PC-9 (cell line): ENCODE data around the gene FUT4. TPM values are rescaled to one million over a fixed set of nuclear protein-coding genes. Genes with fewer than 3 reads are reported as not detected.

Experiments
- BruUV-seq: library from RNA; stranded (reverse); fragments of 400-500 nt; replicated peaks from 2 replicates; lab custom pipeline; 2021; lab: Mats Ljungman, UMichigan
- CTCF ChIA-PET: fragments of 300-600 bp; sonication (Branson Sonifier 250); formaldehyde crosslinking; loops from one replicate; lab custom pipeline; 2022; ENCODE audit warnings: antibody characterized with exemption; lab: Charles Lee
- POLR2A ChIA-PET: fragments of 300-600 bp; sonication (Branson Sonifier 250); formaldehyde crosslinking; loops from one replicate; lab custom pipeline; 2022; ENCODE audit warnings: antibody characterized with exemption; ENCODE audit not compliant: unreplicated experiment; lab: Charles Lee
- DNase-seq, 2 experiments: peaks; one replicate each; pipeline versions ENCODE4 v3.0.0 to v3.0.0-alpha.2; 2015 to 2022; ENCODE audit warnings: mixed read lengths in 1 of 2
- H2AFZ ChIP-seq: fragments of 200-600 bp; sonication (generic); 2 replicates; pipeline ENCODE4 v1.8.1; 2017; ENCODE audit warnings: antibody characterized with exemption
- H3F3A ChIP-seq: fragments of 200-600 bp; sonication (generic); 2 replicates; pipeline ENCODE4 v1.8.1; 2017; ENCODE audit warnings: antibody characterized with exemption, mild to moderate bottlenecking, low read depth; ENCODE audit not compliant: insufficient read depth
- H3K27ac ChIP-seq: fragments of 200-600 bp; sonication (generic); 2 replicates; pipeline ENCODE4 v1.6.1; 2016; ENCODE audit warnings: mixed run types
- H3K27me3 ChIP-seq: fragments of 200-600 bp; sonication (generic); 2 replicates; pipeline ENCODE4 v1.6.1; 2016; ENCODE audit warnings: low read depth, mixed run types; ENCODE audit not compliant: insufficient read depth
- H3K36me3 ChIP-seq: fragments of 200-600 bp; sonication (generic); 2 replicates; pipeline ENCODE4 v1.6.1; 2016; ENCODE audit warnings: low read depth, mixed run types
- H3K4me1 ChIP-seq: fragments of 200-600 bp; sonication (generic); replicated peaks from 2 replicates; pipeline ENCODE4 v1.6.1; 2016; ENCODE audit warnings: mixed run types; ENCODE audit not compliant: insufficient read depth
- H3K4me2 ChIP-seq: fragments of 200-600 bp; sonication (generic); 2 replicates; pipeline ENCODE4 v1.6.1; 2017; ENCODE audit warnings: mixed run types
- H3K4me3 ChIP-seq: fragments of 200-600 bp; sonication (generic); 2 replicates; pipeline ENCODE4 v1.6.1; 2016; ENCODE audit warnings: mixed run types
- H3K79me2 ChIP-seq: fragments of 200-600 bp; sonication (generic); 2 replicates; pipeline ENCODE4 v1.6.1; 2017; ENCODE audit warnings: low read depth, mixed run types
- H3K9me2 ChIP-seq: fragments of 200-600 bp; sonication (generic); 2 replicates; pipeline ENCODE4 v1.8.1; 2017; ENCODE audit warnings: mild to moderate bottlenecking; ENCODE audit not compliant: insufficient read depth
- H3K9me3 ChIP-seq: fragments of 200-600 bp; sonication (generic); 2 replicates; pipeline ENCODE4 v1.8.1; 2016; ENCODE audit warnings: low read depth; ENCODE audit not compliant: insufficient read depth
- H4K20me1 ChIP-seq: fragments of 200-600 bp; sonication (generic); 2 replicates; pipeline ENCODE4 v1.8.1; 2017; ENCODE audit not compliant: insufficient read depth
- CTCF ChIP-seq: fragments of 200-600 bp; sonication (generic); conservative IDR thresholded peaks from 2 replicates; pipeline ENCODE4 v1.6.1; 2017; ENCODE audit warnings: mixed run types, antibody characterized with exemption, mild to moderate bottlenecking, moderate library complexity
- EZH2 ChIP-seq: fragments of 200-600 bp; sonication (generic); IDR thresholded peaks from 2 replicates; pipeline ENCODE4 v1.8.0; 2017; ENCODE audit warnings: antibody characterized with exemption, low read depth
- intact Hi-C: fragments of 100-400 bp; cut with micrococcal nuclease; formaldehyde crosslinking; loops from one replicate; pipeline ENCODE4 v1.10.0; 2022; ENCODE audit not compliant: unreplicated experiment
- total RNA-seq: library from RNA; stranded (reverse); gene quantifications from 2 replicates; pipeline ENCODE4 v1.2.3, GENCODE V29; 2021

FUT4 gene
- total RNA-seq, 1 experiment from 2014 or later: 1.9 TPM

GRCh38 chr11:94576306-94576705, 32.6 kb downstream of the FUT4 start:
- H3K27me3 ChIP-seq: no peaks in the 10 kb centered on the region
- no peaks in the 10 kb centered on the region for H3K9me3 ChIP-seq
- H3K4me1 ChIP-seq: no peaks in the 10 kb centered on the region
- H3K27ac ChIP-seq: no peak overlapping the region
- BruUV-seq: no TSS peak
- H4K20me1 ChIP-seq: no peaks in the 10 kb centered on the region
- no peaks in the 10 kb centered on the region for H3F3A ChIP-seq
- TF ChIP-seq EZH2 (no peak), CTCF (no peak)
- H3K36me3 ChIP-seq: no peaks in the 10 kb centered on the region
- no peak overlapping the region for H2AFZ ChIP-seq
- ChIA-PET POLR2A (no interaction called here), CTCF (no interaction called here)
- H3K4me2 ChIP-seq: no peak overlapping the region
- peaks cover 6% of the 10 kb centered on the region; the same call in 1 of the 2 replicates for H3K9me2 ChIP-seq
- intact Hi-C loops: no loop called here
- no peak overlapping the region for H3K4me3 ChIP-seq
- H3K79me2 ChIP-seq: no peaks in the 10 kb centered on the region
- DNase-seq: no peak

DNA sequence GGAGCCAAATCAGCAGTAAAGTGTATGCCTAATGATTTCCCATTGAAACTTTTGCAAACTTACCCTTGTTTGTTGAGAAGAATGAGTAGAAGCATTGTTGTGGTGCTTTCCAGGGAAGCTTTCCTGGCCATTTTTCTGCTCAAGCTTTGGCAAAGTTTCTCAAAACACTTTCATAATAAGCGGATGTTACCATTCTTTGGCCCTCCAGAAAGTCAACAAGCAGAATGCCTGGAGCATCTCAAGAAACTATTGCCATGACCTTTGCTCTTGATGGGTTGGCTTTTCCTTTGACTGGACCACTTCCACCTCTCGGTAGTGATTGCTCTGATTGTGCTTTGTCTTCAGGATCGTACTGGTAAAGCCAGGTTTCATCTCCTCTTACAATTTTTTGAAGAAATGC, 34.1 kb downstream of the FUT4 start:
- no TSS peak for BruUV-seq
- POLR2A ChIA-PET: no interaction called here
- Histone ChIP-seq H3F3A (no peaks in the 10 kb centered on the region), H4K20me1 (no peaks in the 10 kb centered on the region), H3K36me3 (no peaks in the 10 kb centered on the region), H3K27me3 (no peaks in the 10 kb centered on the region), H3K79me2 (no peaks in the 10 kb centered on the region), H2AFZ (no peak overlapping the region), H3K4me1 (peaks cover 2% of the 10 kb centered on the region; the same call in 1 of the 2 replicates), H3K4me3 (no peak overlapping the region), H3K4me2 (no peak overlapping the region), H3K9me2 (peaks cover 6% of the 10 kb centered on the region; the same call in 1 of the 2 replicates), H3K27ac (no peak overlapping the region), H3K9me3 (no peaks in the 10 kb centered on the region)
- no peak for DNase-seq
- CTCF ChIA-PET: no interaction called here
- intact Hi-C loops: no loop called here
- TF ChIP-seq CTCF (no peak), EZH2 (no peak)

- Histone ChIP-seq H3K27ac (no peak overlapping the region), H3F3A (no peaks in the 10 kb centered on the region), H3K79me2 (no peaks in the 10 kb centered on the region), H3K9me2 (peaks cover 4% of the 10 kb centered on the region; the same call in 1 of the 2 replicates), H3K4me1 (peaks cover 25% of the 10 kb centered on the region), H2AFZ (no peak overlapping the region), H3K36me3 (no peaks in the 10 kb centered on the region), H3K9me3 (no peaks in the 10 kb centered on the region), H3K4me3 (no peak overlapping the region), H4K20me1 (no peaks in the 10 kb centered on the region), H3K4me2 (no peak overlapping the region), H3K27me3 (no peaks in the 10 kb centered on the region)
- no peak for DNase-seq
- BruUV-seq: no TSS peak
- TF ChIP-seq EZH2: no peak
- no peak for TF ChIP-seq CTCF
- POLR2A ChIA-PET: no interaction called here
- CTCF ChIA-PET: interaction anchor here (0.7 kb wide), 1 partner anchor 71 kb away, joined by 4 read pairs; no protein-coding TSS in a partner anchor
- intact Hi-C loops: no loop called here
Measured at GRCh38 chr11:94581926-94582325, 38.2 kb downstream of the FUT4 start.
